IMR-90 (cell line): ENCODE data around the gene COL6A5. TPM values are rescaled to one million over a fixed set of nuclear protein-coding genes. Genes with fewer than 3 reads are reported as not detected.

Experiments
- ATAC-seq: fragments of 200-7000 bp; cut with Tn5 transposase; 2 replicates; pipeline ENCODE4 v1.9.1; 2020; ENCODE audit warnings: low read depth, mild to moderate bottlenecking, moderate library complexity
- BruUV-seq: library from RNA; stranded (reverse); fragments of 400-500 nt; replicated peaks from 2 replicates; lab custom pipeline; 2021; lab: Mats Ljungman, UMichigan
- CTCF ChIA-PET: fragments of 300-600 bp; formaldehyde crosslinking; extraction: SDS; loops from one replicate; lab custom pipeline; 2021; ENCODE audit warnings: antibody characterized with exemption; lab: Yijun Ruan, JAX
- POLR2A ChIA-PET: fragments of 300-600 bp; sonication (Branson Sonifier 250); formaldehyde crosslinking; loops from one replicate; lab custom pipeline; 2022; ENCODE audit warnings: antibody characterized with exemption; ENCODE audit not compliant: unreplicated experiment; lab: Charles Lee
- DNase-seq: peaks from one replicate; pipeline ENCODE4 v3.0.0; 2013
- H2AFZ ChIP-seq: replicated peaks from 2 replicates; pipeline ENCODE3; 2013; ENCODE audit warnings: low read length, mild to moderate bottlenecking; ENCODE audit not compliant: poor library complexity
- H2AK5ac ChIP-seq: 2 replicates; pipeline ENCODE4 v1.6.1; 2013; ENCODE audit warnings: low read depth, low read length, inconsistent platforms
- H2AK9ac ChIP-seq: replicated peaks from 2 replicates; pipeline ENCODE3; 2013; ENCODE audit warnings: mild to moderate bottlenecking, low read depth, low read length, moderate library complexity; ENCODE audit not compliant: poor library complexity
- H2BK120ac ChIP-seq: 2 replicates; pipeline ENCODE4 v1.6.1; 2013; ENCODE audit warnings: low read depth, low read length, inconsistent platforms
- H2BK15ac ChIP-seq: 3 replicates; pipeline ENCODE4 v1.6.1; 2013; ENCODE audit warnings: low read depth, low read length, inconsistent platforms
- H2BK20ac ChIP-seq: 2 replicates; pipeline ENCODE4 v1.6.1; 2013; ENCODE audit warnings: low read depth, mild to moderate bottlenecking, inconsistent platforms, low read length, moderate library complexity
- H2BK5ac ChIP-seq: 2 replicates; pipeline ENCODE4 v1.6.1; 2013; ENCODE audit warnings: mild to moderate bottlenecking, low read depth, low read length, inconsistent platforms; ENCODE audit not compliant: poor library complexity, severe bottlenecking
- H3K14ac ChIP-seq: replicated peaks from 2 replicates; pipeline ENCODE4 v1.6.1; 2013; ENCODE audit warnings: low read depth, low read length, inconsistent platforms
- H3K18ac ChIP-seq: 2 replicates; pipeline ENCODE4 v1.6.1; 2013; ENCODE audit warnings: low read depth, low read length, control low read depth
- H3K23ac ChIP-seq: 2 replicates; pipeline ENCODE4 v1.6.1; 2013; ENCODE audit warnings: low read depth, low read length, inconsistent platforms
- H3K27ac ChIP-seq: 2 replicates; pipeline ENCODE4 v1.5.1; 2013; ENCODE audit warnings: mild to moderate bottlenecking, control low read depth, low read length; ENCODE audit not compliant: insufficient read depth
- H3K27me3 ChIP-seq: 2 replicates; pipeline ENCODE4 v1.6.1; 2013; ENCODE audit warnings: low read length; ENCODE audit not compliant: control insufficient read depth, insufficient read depth
- H3K36me3 ChIP-seq: 2 replicates; pipeline ENCODE4 v1.6.1; 2013; ENCODE audit warnings: low read length, mixed read lengths; ENCODE audit not compliant: control insufficient read depth, insufficient read depth
- H3K4ac ChIP-seq: 2 replicates; pipeline ENCODE4 v1.6.1; 2013; ENCODE audit warnings: low read depth, low read length, inconsistent platforms
- H3K4me1 ChIP-seq: 2 replicates; pipeline ENCODE4 v1.6.1; 2013; ENCODE audit warnings: low read length, mixed read lengths; ENCODE audit not compliant: control insufficient read depth, insufficient read depth
- H3K4me2 ChIP-seq: 2 replicates; pipeline ENCODE4 v1.6.1; 2013; ENCODE audit warnings: low read depth, mild to moderate bottlenecking, control low read depth, low read length, moderate library complexity
- H3K4me3 ChIP-seq: 2 replicates; pipeline ENCODE4 v1.5.1; 2013; ENCODE audit warnings: low read depth, mild to moderate bottlenecking, control low read depth, low read length, moderate library complexity; ENCODE audit not compliant: insufficient read depth
- H3K56ac ChIP-seq: 2 replicates; pipeline ENCODE4 v1.6.1; 2013; ENCODE audit warnings: low read length, inconsistent platforms; ENCODE audit not compliant: insufficient read depth; ENCODE audit errors: extremely low read depth
- H3K79me1 ChIP-seq, 2 experiments: 2 replicates each; pipeline ENCODE4 v1.6.1; 2013; ENCODE audit warnings: low read length in 2 of 2, inconsistent platforms in 1 of 2, low read depth in 1 of 2
- H3K9ac ChIP-seq: 2 replicates; pipeline ENCODE4 v1.6.1; 2013; ENCODE audit warnings: low read depth, low read length, control low read depth
- H3K9me1 ChIP-seq: 2 replicates; pipeline ENCODE4 v1.6.1; 2013; ENCODE audit warnings: low read length, inconsistent platforms; ENCODE audit not compliant: insufficient read depth
- H3K9me3 ChIP-seq: 2 replicates; pipeline ENCODE4 v1.6.1; 2013; ENCODE audit warnings: low read length; ENCODE audit not compliant: control insufficient read depth, insufficient read depth
- H4K20me1 ChIP-seq: 2 replicates; pipeline ENCODE4 v1.6.1; 2013; ENCODE audit warnings: low read length, inconsistent platforms; ENCODE audit not compliant: insufficient read depth
- H4K5ac ChIP-seq: 2 replicates; pipeline ENCODE4 v1.6.1; 2013; ENCODE audit warnings: mild to moderate bottlenecking, low read depth, low read length, control low read depth
- H4K8ac ChIP-seq, 2 experiments: 2 replicates each; pipeline ENCODE4 v1.6.1; 2013; ENCODE audit warnings: low read depth in 2 of 2, low read length in 2 of 2, control low read depth in 1 of 2, inconsistent platforms in 1 of 2
- H4K91ac ChIP-seq: 2 replicates; pipeline ENCODE4 v1.6.1; 2013; ENCODE audit warnings: low read depth, low read length, inconsistent platforms; ENCODE audit not compliant: insufficient read depth
- CEBPB ChIP-seq: IDR thresholded peaks from 2 replicates; pipeline ENCODE4 v1.6.1; 2012; ENCODE audit warnings: low read depth, low read length, improper control_type of control experiment
- CHD1 ChIP-seq: IDR thresholded peaks from 2 replicates; pipeline ENCODE4 v1.6.1; 2012; ENCODE audit warnings: low read depth, low read length, improper control_type of control experiment
- FOS ChIP-seq: fragments of 150-350 bp; IDR thresholded peaks from 2 replicates; pipeline ENCODE4 v1.6.1; 2016; ENCODE audit warnings: low read depth, low read length
- MAZ ChIP-seq: IDR thresholded peaks from 2 replicates; pipeline ENCODE4 v1.6.1; 2012; ENCODE audit warnings: low read depth, mild to moderate bottlenecking, low read length, improper control_type of control experiment, moderate library complexity, borderline replicate concordance
- MXI1 ChIP-seq: IDR thresholded peaks from 2 replicates; pipeline ENCODE4 v1.6.1; 2012; ENCODE audit warnings: low read depth, mild to moderate bottlenecking, low read length, moderate library complexity, borderline replicate concordance
- NFE2L2 ChIP-seq: fragments of 150-350 bp; IDR thresholded peaks from 2 replicates; pipeline ENCODE4 v1.6.1; 2016; ENCODE audit warnings: low read depth, mild to moderate bottlenecking, low read length
- RAD21 ChIP-seq: IDR thresholded peaks from 2 replicates; pipeline ENCODE4 v1.6.1; 2012; ENCODE audit warnings: low read length, improper control_type of control experiment
- RFX5 ChIP-seq: IDR thresholded peaks from 2 replicates; pipeline ENCODE4 v1.8.0; 2012; ENCODE audit warnings: low read depth, mild to moderate bottlenecking, low read length, moderate library complexity
- SMC3 ChIP-seq: fragments of 150-350 bp; IDR thresholded peaks from 2 replicates; pipeline ENCODE4 v1.6.1; 2016; ENCODE audit warnings: low read depth, mild to moderate bottlenecking, antibody characterized with exemption, low read length, moderate library complexity
- WGBS, 2 experiments: methylation state at CpG; one replicate each; pipeline versions ENCODE4 v1.1.5 to v1.1.7; 2013; ENCODE audit warnings: missing lambda C conversion rate in 2 of 2; ENCODE audit not compliant: insufficient read length in 1 of 2; ENCODE audit errors: extremely low coverage in 2 of 2; 5-methylcytosine and 5-hydroxymethylcytosine counted together
- dilution Hi-C: fragments of 300-500 bp; cut with HindIII; formaldehyde crosslinking; loops from one replicate; pipeline ENCODE4 v1.14.3; 2018; ENCODE audit warnings: low sequenced_read_pairs; ENCODE audit not compliant: unreplicated experiment
- in situ Hi-C: fragments of 300-500 bp; cut with MboI; formaldehyde crosslinking; loops from 3 replicates; pipeline ENCODE4 v1.14.3; 2019; ENCODE audit warnings: low sequenced_read_pairs, inconsistent platforms, mixed read lengths
- intact Hi-C: fragments of 100-400 bp; cut with micrococcal nuclease; formaldehyde crosslinking; loops from 2 replicates; pipeline ENCODE4 v1.10.0; 2022
- polyA plus RNA-seq, 3 experiments: library from polyadenylated mRNA; depleted of rRNA; stranded (reverse); fragments of >200 nt; gene quantifications; 2 replicates each; pipeline ENCODE4 v1.2.3, GENCODE V29; 2012; ENCODE audit warnings: low replicate concordance in 1 of 3
- total RNA-seq: library from RNA; depleted of rRNA; stranded (reverse); fragments of >200 nt; gene quantifications from 2 replicates; pipeline ENCODE4 v1.2.3, GENCODE V29; 2012
- TF ChIP-seq, protein P1 (sequence below): conservative IDR thresholded peaks from 2 replicates; pipeline ENCODE4 v1.5.1; 2012; ENCODE audit warnings: mild to moderate bottlenecking, low read depth, low read length, improper control_type of control experiment
- TF ChIP-seq, protein P2 (sequence below): fragments of 150-350 bp; IDR thresholded peaks from 2 replicates; pipeline ENCODE4 v1.6.1; 2017; ENCODE audit warnings: mild to moderate bottlenecking, antibody characterized with exemption, low read length, low read depth

The COL6A5 gene
- total and polyA plus RNA-seq, 2 of the 4 experiments (the other 2 are of a cell fraction) = not detected

DNA sequence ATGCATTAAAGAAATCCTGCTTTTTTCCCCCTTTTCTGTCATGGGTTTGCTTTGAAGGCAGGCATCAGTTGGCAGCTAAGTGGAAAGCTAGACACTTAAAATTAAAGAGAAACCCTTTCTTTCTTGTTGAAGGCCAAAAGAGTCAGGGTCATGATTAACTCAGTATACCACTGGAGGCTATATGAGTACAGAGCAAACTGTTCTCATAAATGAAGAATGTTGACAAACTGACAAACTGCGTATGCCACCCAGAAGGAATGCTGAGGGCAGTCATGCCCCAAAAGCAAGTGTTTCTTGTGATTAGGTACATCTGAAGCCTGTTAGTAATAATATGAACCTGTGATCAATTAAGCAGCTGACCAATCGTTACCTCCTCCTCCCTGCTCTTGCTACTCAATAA lies 127.9 kb downstream of the COL6A5 start:
- Histone ChIP-seq H3K23ac (no peak overlapping the region), H3K4me3 (no peak overlapping the region), H3K27ac (no peak overlapping the region), H3K9me3 (no peaks in the 10 kb centered on the region), H4K5ac (no peak overlapping the region), H2AK9ac (no peak overlapping the region), H2BK5ac (no peak overlapping the region), H2AK5ac (no peak overlapping the region), H3K18ac (no peak overlapping the region), H3K4me1 (no peaks in the 10 kb centered on the region), H2AFZ (no peak overlapping the region), H3K79me1 (no peaks in the 10 kb centered on the region), H3K56ac (no peak overlapping the region), H3K9me1 (no peaks in the 10 kb centered on the region), H2BK15ac (no peak overlapping the region), H4K91ac (no peak overlapping the region), H3K36me3 (no peaks in the 10 kb centered on the region), H3K4ac (no peak overlapping the region), H3K4me2 (no peak overlapping the region), H3K14ac (no peak overlapping the region), H3K9ac (no peak overlapping the region), H2BK20ac (no peak overlapping the region), H2BK120ac (no peak overlapping the region), H3K27me3 (no peaks in the 10 kb centered on the region), H4K20me1 (no peaks in the 10 kb centered on the region), H4K8ac (no peak overlapping the region)
- dilution Hi-C loops = no loop called here
- in situ Hi-C loops = no loop called here
- no peak for DNase-seq
- BruUV-seq = no TSS peak
- no peak for TF ChIP-seq RFX5
- TF ChIP-seq CEBPB = no peak
- no peak for TF ChIP-seq CHD1
- TF ChIP-seq, protein P1, sequence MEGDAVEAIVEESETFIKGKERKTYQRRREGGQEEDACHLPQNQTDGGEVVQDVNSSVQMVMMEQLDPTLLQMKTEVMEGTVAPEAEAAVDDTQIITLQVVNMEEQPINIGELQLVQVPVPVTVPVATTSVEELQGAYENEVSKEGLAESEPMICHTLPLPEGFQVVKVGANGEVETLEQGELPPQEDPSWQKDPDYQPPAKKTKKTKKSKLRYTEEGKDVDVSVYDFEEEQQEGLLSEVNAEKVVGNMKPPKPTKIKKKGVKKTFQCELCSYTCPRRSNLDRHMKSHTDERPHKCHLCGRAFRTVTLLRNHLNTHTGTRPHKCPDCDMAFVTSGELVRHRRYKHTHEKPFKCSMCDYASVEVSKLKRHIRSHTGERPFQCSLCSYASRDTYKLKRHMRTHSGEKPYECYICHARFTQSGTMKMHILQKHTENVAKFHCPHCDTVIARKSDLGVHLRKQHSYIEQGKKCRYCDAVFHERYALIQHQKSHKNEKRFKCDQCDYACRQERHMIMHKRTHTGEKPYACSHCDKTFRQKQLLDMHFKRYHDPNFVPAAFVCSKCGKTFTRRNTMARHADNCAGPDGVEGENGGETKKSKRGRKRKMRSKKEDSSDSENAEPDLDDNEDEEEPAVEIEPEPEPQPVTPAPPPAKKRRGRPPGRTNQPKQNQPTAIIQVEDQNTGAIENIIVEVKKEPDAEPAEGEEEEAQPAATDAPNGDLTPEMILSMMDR = no peak
- TF ChIP-seq FOS = no peak
- no peak for TF ChIP-seq SMC3
- TF ChIP-seq NFE2L2 = no peak
- TF ChIP-seq, protein P2, sequence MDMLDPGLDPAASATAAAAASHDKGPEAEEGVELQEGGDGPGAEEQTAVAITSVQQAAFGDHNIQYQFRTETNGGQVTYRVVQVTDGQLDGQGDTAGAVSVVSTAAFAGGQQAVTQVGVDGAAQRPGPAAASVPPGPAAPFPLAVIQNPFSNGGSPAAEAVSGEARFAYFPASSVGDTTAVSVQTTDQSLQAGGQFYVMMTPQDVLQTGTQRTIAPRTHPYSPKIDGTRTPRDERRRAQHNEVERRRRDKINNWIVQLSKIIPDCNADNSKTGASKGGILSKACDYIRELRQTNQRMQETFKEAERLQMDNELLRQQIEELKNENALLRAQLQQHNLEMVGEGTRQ = no peak
- TF ChIP-seq RAD21 = no peak
- no peak for TF ChIP-seq MXI1
- no peak for TF ChIP-seq MAZ
- ATAC-seq = no peak
- intact Hi-C loops = no loop called here
- ChIA-PET CTCF (no interaction called here), POLR2A (no interaction called here)
- WGBS, 2 experiments = no CpG with 5 or more reads among the region's 2 CpGs
